ENCODE results near the gene DAPK3.
"Not testable (repeated sequence)": the region's sequence is repeated elsewhere in the genome, so short reads cannot be mapped to it uniquely, and the experiment has no call there.

DAPK3 gene

GRCh38 chr19:4005436-4005835 is 34.5 kb upstream of the DAPK3 start:
- DNase-seq (ENCODE audit: low read depth in 2 of 2, low spot score in 1 of 2) = not testable (repeated sequence)

DNA sequence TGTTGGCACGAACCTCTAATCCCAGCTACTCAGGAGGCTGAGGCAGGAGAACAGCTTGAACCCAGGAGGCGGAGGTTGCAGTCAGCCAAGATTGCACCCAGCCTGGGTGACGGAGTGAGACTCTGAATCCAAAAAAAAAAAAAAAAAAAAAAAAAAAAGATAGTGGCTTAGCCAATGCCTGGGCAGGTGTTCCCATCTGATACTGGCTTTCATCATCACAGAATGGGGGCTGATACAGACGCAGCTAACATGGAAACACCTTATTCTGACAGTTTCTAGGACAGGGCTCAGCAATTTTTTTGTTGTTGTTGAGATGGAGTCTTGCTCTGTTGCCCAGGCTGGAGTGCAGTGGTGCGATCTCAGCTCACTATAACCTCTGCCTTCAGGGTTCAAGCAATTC is 29.9 kb upstream of the DAPK3 start:
- DNase-seq (ENCODE audit: low read depth in 2 of 2, low spot score in 1 of 2) = not testable (repeated sequence)

DNA sequence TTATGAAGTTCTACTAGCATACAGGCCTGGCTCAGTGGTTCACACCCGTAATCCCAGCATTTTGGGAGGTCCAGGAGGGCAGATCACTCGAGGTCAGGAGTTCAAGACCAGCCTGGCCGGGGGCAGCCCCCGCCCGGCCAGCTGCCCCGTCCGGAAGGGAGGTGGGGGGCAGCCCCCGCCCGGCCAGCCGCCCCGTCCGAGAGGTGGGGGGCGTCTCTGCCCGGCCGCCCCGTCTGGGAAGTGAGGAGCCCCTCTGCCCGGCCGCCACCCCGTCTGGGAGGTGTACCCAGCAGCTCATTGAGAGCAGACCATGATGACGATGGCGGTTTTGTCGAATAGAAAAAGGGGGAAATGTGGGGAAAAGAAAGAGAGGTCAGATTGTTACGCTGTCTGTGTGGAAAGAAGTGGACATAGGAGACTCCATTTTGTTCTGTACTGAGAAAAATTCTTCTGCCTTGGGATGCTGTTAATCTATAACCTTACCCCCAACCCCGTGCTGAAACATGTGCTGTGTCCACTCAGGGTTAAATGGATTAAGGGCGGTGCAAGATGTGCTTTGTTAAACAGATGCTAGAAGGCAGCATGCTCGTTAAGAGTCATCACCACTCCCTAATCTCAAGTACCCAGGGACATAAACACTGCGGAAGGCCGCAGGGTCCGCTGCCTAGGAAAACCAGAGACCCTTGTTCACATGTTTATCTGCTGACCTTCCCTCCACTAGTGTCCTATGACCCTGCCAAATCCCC is 27.9 kb upstream of the DAPK3 start:
- DNase-seq (ENCODE audit: low read depth in 2 of 2, low spot score in 1 of 2) = not testable (repeated sequence)

- no peak for DNase-seq (ENCODE audit: low read depth in 2 of 2, low spot score in 1 of 2)
These were observed 24.7 kb upstream of the DAPK3 start for GRCh38 chr19:3995607-3996006.

GRCh38 chr19:3990815-3991117 is 19.9 kb upstream of the DAPK3 start:
- DNase-seq (ENCODE audit: low read depth in 2 of 2, low spot score in 1 of 2) = no peak

DNA sequence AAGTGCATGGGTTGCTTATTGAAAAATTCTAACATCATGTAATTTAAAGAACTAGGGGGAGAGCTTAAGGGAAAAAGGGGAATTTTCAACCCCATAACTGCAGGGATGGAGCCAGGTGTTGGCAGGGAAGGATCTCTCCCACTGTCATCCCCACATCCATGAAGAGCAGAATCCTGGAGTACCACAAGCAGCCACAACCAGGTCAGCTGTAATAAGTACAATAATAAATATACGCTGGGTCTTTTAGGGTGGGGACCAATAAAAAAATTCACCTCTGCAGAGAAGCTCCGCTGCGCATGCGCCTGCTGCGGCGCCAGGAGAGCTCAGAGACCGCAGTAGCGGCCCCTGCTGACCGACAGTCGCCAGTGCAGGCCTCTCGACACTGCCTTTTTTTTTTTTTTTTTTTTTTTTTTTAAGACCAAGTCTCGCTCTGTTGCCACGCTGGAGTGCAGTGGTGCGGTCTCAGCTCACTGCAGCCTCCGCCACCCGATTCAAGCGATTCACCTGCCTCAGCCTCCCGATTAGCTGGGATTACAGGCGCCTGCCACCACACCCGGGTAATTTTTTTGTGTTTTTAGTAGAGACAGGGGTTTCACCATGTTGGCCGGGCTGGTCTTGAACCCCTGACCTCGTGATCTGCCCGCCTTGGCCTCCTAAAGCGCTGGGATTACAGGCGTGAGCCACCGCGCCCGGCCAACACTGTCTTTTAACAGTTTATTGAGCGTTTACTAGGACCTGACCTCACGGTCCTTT is 16.9 kb upstream of the DAPK3 start:
- peak; percentile 62 to 79 for DNase-seq (ENCODE audit: low read depth in 2 of 2, low spot score in 1 of 2)

GRCh38 chr19:3986260-3987041 is 15.6 kb upstream of the DAPK3 start:
- no peak for DNase-seq (ENCODE audit: low read depth in 2 of 2, low spot score in 1 of 2)

DNA sequence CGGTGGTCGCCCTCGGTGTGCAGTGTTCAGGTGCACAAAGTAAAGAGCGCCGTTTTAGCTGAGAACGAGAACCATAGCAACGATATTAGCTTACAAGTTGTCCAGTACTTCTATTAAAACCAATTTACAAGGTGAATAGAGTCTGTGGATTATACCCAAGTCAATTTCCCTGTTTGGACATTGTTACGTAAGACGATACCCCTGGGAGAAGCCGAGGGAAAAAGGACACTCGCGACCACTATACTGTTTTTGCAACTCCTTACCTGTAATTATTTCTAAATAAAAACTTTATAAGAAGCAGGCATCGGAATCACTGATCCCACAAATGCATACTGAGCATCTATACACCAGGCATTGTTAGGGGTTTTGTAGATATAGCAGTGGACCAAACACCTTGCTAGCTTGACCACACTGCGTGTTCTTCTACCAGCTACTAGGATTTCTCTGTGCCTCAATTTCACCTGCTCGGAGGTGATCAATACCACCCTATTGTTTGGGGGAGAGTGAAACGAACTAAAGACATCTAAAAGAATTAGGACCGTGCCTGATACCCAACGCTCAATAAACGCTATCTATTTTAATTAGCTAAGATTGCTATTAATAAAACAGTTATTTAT is 14.9 kb upstream of the DAPK3 start:
- DNase-seq (ENCODE audit: low read depth in 2 of 2, low spot score in 1 of 2) = no peak

- peak; percentile 84 for DNase-seq (ENCODE audit: low read depth in 2 of 2, low spot score in 1 of 2)
These were observed 14.2 kb upstream of the DAPK3 start, which contains the start of gene EEF2 for GRCh38 chr19:3984908-3985642. TSS of gene EEF2 (minus strand) at chr19:3985463. CDS start at chr19:3985380, 83 bp downstream.

DNA sequence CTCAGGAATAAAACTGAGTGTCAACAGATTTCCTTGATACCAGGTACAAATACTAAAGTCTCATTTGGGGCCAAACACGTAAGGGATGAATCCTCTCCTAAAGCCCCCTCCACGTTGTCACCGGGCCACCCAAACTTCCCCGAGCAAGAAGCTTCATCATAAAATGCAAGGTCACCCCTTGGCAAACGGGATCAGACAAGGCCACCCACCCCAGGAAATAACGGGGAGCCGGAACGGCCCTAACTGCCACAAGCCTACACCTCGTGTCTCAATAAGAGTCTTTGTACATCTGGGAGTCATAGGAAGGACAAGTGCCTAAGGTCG is 13.6 kb upstream of the DAPK3 start:
- DNase-seq (ENCODE audit: low read depth in 2 of 2, low spot score in 1 of 2) = no peak

GRCh38 chr19:3983936-3984583 is 13.2 kb upstream of the DAPK3 start:
- no peak for DNase-seq (ENCODE audit: low read depth in 2 of 2, low spot score in 1 of 2)

- DNase-seq (ENCODE audit: low read depth in 2 of 2, low spot score in 1 of 2) = no peak
These were observed 12.6 kb upstream of the DAPK3 start for GRCh38 chr19:3983542-3983914.

DNA sequence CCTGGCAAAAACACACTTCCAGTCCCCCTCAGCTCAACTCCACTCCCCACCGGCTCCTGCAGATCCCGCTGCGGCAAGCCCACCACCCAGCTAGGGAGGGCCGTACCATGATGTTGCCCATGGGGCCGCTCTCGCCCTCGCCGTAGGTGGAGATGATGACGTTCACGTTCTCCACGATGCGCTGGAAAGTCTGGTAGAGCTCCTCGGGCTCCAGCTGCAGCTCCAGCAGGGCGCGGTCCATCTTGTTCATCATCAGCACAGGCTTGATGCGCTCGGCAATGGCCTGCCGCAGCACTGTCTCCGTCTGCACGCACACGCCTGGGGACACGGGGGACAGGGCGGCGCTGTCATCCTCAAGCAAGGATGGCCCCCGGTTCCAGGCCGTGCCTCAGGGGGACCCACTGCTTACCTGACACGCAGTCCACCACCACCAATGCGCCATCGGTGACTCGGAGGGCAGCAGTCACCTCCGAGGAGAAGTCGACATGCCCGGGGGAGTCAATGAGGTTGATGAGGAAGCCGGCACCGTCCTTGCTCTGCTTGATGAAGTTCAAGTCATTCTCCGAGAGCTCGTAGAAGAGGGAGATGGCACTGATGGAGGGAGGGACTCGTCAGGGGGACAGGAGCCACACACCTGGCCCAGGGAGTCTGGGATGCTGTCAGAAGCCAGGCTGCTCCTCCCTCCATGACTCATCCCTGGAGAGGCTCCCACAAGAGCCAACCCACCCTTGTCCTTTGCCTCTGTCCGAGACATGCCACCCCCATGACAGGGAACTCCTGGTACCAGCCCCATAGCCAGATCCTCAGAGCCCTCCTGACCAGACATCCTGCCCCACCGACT is 12.0 kb upstream of the DAPK3 start:
- DNase-seq (ENCODE audit: low read depth in 2 of 2, low spot score in 1 of 2) = no peak

GRCh38 chr19:3981736-3982681 is 11.1 kb upstream of the DAPK3 start:
- no peak for DNase-seq (ENCODE audit: low read depth in 2 of 2, low spot score in 1 of 2)

- DNase-seq (ENCODE audit: low read depth in 2 of 2, low spot score in 1 of 2) = no peak
These were observed 10.5 kb upstream of the DAPK3 start for GRCh38 chr19:3981373-3981735.

DNA sequence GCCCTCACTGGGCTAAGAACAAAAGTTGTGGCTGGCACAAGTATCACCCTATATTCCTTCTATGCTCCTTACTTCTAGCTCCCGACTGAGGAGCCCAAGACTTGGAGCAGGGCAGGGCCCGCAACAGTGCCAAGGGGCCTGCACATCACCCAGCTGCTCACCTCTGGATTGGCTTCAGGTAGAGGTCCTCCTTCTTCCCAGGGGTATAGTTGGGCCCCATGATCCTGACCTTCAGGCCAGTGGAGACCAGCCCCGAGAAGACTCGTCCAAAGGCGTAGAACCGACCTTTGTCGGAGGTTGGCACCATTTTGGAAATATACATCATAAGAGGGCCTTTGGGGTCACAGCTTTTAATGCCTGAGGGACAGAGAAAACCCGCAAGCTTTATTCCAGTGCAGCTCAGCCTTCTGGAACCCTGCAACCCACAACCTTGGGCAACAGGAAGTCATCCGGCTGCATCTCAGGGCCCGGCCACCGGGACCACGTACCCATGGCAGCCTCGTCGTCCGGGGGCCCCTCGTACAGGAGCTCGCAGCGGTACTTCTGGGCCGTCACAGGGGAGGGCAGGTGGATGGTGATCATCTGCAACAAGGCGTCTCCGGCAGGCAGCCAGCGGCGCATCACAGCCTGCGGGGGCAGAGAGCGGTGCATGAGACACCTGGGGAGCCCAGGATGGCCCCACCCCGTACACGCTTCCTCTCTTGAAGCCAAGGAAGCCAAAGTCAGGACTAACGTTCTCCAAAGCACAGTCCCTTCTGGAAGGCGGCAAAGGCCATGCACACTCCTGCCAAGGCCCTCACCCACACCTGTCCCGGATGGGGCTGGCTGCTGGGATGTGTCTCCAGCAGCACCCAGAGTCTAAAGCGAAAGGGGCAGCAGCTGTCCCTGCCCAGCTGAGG is 9.7 kb upstream of the DAPK3 start:
- DNase-seq (ENCODE audit: low read depth in 2 of 2, low spot score in 1 of 2) = no peak

DNA sequence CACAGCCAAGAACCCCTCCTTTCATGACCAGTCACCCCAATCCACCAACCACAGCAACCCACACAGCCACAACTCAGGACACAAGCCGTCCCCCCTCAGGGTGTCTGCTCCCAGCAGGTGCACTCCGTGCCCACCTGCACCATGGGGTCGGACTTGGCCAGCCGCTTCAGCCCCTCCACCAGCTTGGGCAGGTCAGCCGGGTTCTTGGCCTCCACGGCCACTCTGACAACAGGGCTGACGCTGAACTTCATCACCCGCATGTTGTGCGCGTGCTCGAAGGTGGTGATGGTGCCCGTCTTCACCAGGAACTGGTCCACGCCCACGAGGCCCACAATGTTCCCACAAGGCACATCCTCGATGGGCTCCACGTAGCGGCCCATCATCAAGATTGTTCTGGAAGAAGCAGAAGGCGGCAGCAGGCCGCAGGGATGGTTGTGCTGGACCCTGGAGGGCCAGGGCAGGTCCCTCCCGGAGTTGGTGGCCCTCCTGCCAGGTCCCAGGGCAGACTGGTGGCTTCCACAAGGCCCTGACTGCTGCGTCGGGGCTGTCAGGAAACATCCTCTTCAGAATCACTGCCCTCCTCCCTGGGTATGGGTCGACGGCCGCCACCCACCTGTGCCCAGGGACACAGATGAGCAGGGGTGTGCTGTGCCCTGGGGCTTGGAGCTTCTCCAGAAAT is 8.9 kb upstream of the DAPK3 start:
- no peak for DNase-seq (ENCODE audit: low read depth in 2 of 2, low spot score in 1 of 2)

All from stimulated activated CD8-positive, alpha-beta memory T cell treated with anti-CD3 and anti-CD28 coated beads, Interleukin-4, amount 100 ng/mL, for 1 hour (primary cell).